ENCODE data around the gene ING3.

GRCh38 chr7:121012919-121013318 is 62.3 kb downstream of the ING3 start:
- TF ChIP-seq CTCF (conservative IDR thresholded peaks at IDR 0.05; ENCODE audit: low read length) (no peak), EZH2phosphoT487 (IDR thresholded peaks at IDR 0.05; ENCODE audit: borderline replicate concordance, low read depth, low read length) (no peak)

All from OCI-LY7 (cell line).